C4-2B (cell line): Measurements from ENCODE around the gene DLG4.

Experiments used
- CTCF ChIP-seq: fragments of 450-650 bp; conservative IDR thresholded peaks from 2 replicates; pipeline ENCODE4 v1.5.1; 2017; ENCODE audit warnings: mild to moderate bottlenecking
- ZFX ChIP-seq: fragments of 450-650 bp; IDR thresholded peaks from 2 replicates; pipeline ENCODE4 v1.6.1; 2017

GRCh38 chr17:7144213-7144612 lies 75.4 kb downstream of the DLG4 start:
- TF ChIP-seq CTCF (no peak), ZFX (no peak)
